HG03457 (cell line): ENCODE results near the gene TRIM34.
A peak's percentile ranks its signal among the peaks of the same experiment; 100 is the strongest.
"Not testable (repeated sequence)": the region's sequence is repeated elsewhere in the genome, so short reads cannot be mapped to it uniquely, and the experiment has no call there.

Source experiments
- ATAC-seq: cut with Tn5 transposase; IDR thresholded peaks from one replicate; pipeline ENCODE4 v1.9.1; 2021; ENCODE audit warnings: moderate number of reproducible peaks; ENCODE audit not compliant: unreplicated experiment

TRIM34 gene

DNA sequence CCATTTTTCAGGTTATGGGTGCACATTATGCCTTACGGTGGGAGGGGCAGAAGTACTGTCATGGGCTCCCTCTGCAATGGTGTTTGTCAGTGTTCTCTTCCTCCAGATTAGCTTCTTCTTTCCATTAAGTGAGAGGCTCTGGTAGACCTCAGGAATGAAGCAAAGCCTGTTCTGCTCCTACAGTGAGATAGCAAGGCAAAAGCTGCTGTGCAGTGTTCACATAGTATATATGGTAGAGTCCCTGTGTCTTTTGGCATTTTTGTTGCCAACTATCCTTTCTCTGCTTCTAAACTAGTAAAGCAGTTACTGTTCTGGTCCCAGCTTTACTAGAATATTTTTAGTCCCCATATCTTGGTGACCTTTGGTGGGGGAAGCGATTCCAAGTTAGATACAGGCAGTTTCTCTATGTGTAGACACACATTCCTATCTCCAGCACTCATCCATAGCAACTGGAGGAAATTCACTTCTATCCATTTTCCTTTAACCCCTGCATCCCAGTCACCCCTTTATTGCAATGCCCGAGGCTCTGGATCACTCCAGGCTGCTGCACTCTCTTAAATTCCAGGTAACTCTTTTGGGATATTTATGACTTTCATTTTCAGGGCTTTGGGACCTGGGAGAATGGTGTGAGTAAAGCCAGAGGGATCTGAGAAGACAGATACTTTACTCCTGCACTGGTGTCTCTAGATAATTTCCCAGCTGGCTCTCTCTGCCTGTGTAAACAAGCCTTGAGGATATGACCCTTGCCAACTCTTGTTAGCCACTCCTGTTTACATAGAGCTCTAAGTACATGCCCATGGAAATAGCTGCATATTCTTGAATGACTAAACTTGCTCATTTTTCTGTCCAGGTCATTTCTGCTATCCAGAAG lies 3.9 kb upstream of the TRIM34 start:
- no peak for ATAC-seq

DNA sequence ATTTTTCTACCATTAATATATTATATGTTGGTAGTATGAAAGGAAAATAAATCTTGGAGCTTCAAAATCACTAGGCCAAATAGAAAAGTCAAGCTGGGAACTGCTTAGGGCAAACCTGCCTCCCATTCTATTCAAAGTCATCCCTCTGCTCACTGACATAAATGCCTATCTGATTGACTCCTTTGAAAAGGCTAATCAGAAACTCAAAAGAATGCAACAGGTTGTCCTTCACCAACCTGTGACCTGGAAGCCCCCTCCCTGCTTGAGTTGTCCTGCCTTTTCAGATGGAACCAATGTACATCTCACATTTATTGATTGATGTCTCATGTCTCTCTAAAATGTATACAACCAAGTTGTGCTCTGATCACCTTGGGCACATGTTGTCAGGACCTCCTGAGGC lies 3.2 kb upstream of the TRIM34 start:
- no peak for ATAC-seq

GRCh38 chr11:5622802-5623201 lies 2.0 kb upstream of the TRIM34 start:
- no peak for ATAC-seq

- ATAC-seq, result no peak
Measured at GRCh38 chr11:5625281-5625680, 480 bp downstream of the TRIM34 start.

- no peak for ATAC-seq
Measured at GRCh38 chr11:5626196-5626595, 1.4 kb downstream of the TRIM34 start.

GRCh38 chr11:5631417-5631816 lies 6.6 kb downstream of the TRIM34 start:
- no peak for ATAC-seq

GRCh38 chr11:5631969-5632635 lies 7.3 kb downstream of the TRIM34 start:
- peak; percentile 89 for ATAC-seq

DNA sequence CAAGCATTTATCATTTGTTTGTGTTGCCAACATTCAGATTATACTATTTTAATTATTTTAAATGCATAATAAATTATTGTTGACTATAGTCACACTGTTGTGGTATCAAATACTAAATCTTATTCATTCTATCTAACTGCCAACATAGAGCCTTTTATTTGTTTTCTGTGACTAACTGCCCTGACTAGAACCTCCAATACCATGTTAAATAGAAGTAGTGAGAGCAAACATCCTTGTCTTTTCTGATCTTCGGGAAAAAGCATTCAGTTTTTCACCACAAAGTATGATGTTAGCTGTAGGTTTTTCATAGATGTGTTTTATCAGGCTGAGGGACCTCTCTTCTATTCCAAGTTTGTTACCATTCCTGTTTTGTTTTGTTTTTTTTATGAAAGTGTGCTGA lies 15.2 kb downstream of the TRIM34 start:
- no peak for ATAC-seq

- no peak for ATAC-seq
Measured at GRCh38 chr11:5643585-5643984, 18.8 kb downstream of the TRIM34 start.

- ATAC-seq, result no peak
Measured at GRCh38 chr11:5646139-5646538, 21.3 kb downstream of the TRIM34 start.

DNA sequence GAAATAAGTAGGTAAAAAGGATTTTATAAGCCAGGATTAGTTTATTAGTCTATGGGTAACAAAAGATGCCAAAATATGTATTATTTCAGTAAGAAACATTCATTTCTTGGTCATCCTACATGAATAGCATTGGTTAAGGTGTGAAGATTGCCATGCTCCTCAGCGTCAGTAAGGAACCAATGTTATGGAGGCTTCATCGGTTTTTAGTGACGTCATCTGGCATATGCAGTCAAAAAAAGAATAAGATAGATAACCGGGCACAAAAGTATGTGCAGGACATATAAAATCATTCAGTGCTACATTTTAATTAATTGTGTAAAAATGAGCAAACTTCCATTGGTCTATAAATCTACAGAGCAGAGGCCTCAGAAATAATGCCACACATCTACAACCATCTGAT lies 30.7 kb downstream of the TRIM34 start:
- no peak for ATAC-seq

GRCh38 chr11:5656956-5657355 lies 32.2 kb downstream of the TRIM34 start:
- ATAC-seq, result not testable (repeated sequence)

- no peak for ATAC-seq
Measured at GRCh38 chr11:5658318-5658717, 33.5 kb downstream of the TRIM34 start.

GRCh38 chr11:5663511-5663910 lies 38.7 kb downstream of the TRIM34 start:
- no peak for ATAC-seq

DNA sequence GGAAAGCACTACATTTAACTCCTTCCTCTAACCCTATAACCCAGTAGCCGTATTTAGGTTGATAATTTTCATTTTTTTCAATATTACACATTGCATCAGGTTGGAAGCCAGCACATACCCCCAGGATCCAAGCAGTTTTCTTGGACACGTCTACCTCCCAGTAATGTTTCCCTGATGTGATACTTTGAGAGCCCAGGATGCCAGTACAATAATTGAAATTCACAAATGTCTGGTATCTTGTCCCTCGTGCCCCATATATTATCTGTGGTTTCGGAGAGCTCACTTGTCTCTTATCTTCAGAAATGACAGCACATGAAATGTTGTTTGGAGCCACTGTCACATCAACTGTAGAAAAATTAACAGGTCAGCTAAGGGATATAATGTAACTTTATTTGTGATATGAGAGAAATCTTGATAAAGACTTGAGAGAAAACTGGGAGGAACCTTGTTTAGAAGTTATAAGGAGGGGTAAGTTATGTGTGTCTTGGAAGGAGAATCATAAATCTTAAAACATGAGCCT lies 40.3 kb downstream of the TRIM34 start:
- no peak for ATAC-seq

- no peak for ATAC-seq
Measured at GRCh38 chr11:5665746-5666401, 41.1 kb downstream of the TRIM34 start.

- no peak for ATAC-seq
Measured at GRCh38 chr11:5666402-5666793, 41.6 kb downstream of the TRIM34 start.

- ATAC-seq, result no peak
Measured at GRCh38 chr11:5671831-5672230, 47.0 kb downstream of the TRIM34 start.

GRCh38 chr11:5674391-5674790 lies 49.6 kb downstream of the TRIM34 start:
- ATAC-seq, result no peak

GRCh38 chr11:5679811-5680210 lies 55.0 kb downstream of the TRIM34 start:
- no peak for ATAC-seq

GRCh38 chr11:5682890-5683441 lies 58.2 kb downstream of the TRIM34 start:
- ATAC-seq, result not testable (repeated sequence)
